ENCODE results near the gene CALU.

The CALU gene

GRCh38 chr7:128799451-128799850, 60.3 kb downstream of the CALU start:
- H3K4me3 ChIP-seq (ENCODE audit: low read depth in 1 of 2, low read length in 2 of 2), result no peak overlapping the region
- no peaks in the 10 kb centered on the region for H3K9me3 ChIP-seq (ENCODE audit: insufficient read depth, low read length, severe bottlenecking)
- ATAC-seq (ENCODE audit: insufficient read depth, low read depth) (no peak), DNase-seq (no peak)
- H3K36me3 ChIP-seq (ENCODE audit: insufficient read depth, low read length), result peaks cover 23% of the 10 kb centered on the region; the same call in 1 of the 2 replicates
- H3K79me2 ChIP-seq (ENCODE audit: insufficient read depth, low read length), result no peaks in the 10 kb centered on the region
- no peaks in the 10 kb centered on the region for H3K27me3 ChIP-seq (ENCODE audit: insufficient read depth, low read length, poor library complexity)
- no peak overlapping the region for H2AFZ ChIP-seq (ENCODE audit: low read depth, low read length)
- TF ChIP-seq, protein P1, sequence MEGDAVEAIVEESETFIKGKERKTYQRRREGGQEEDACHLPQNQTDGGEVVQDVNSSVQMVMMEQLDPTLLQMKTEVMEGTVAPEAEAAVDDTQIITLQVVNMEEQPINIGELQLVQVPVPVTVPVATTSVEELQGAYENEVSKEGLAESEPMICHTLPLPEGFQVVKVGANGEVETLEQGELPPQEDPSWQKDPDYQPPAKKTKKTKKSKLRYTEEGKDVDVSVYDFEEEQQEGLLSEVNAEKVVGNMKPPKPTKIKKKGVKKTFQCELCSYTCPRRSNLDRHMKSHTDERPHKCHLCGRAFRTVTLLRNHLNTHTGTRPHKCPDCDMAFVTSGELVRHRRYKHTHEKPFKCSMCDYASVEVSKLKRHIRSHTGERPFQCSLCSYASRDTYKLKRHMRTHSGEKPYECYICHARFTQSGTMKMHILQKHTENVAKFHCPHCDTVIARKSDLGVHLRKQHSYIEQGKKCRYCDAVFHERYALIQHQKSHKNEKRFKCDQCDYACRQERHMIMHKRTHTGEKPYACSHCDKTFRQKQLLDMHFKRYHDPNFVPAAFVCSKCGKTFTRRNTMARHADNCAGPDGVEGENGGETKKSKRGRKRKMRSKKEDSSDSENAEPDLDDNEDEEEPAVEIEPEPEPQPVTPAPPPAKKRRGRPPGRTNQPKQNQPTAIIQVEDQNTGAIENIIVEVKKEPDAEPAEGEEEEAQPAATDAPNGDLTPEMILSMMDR (IDR thresholded peaks at IDR 0.05; ENCODE audit: borderline replicate concordance, extremely low read depth, low read length, poor library complexity, severe bottlenecking), result no peak
- no peak for TF ChIP-seq EZH2 (IDR thresholded peaks at IDR 0.05; ENCODE audit: borderline replicate concordance, low read depth, low read length, severe bottlenecking)
- no peak overlapping the region for H3K4me2 ChIP-seq (ENCODE audit: insufficient read depth, low read length)
- H3K27ac ChIP-seq (ENCODE audit: low read length), result no peak overlapping the region
- H3K4me1 ChIP-seq (ENCODE audit: insufficient read depth, low read length), result no peaks in the 10 kb centered on the region
- H3K9ac ChIP-seq (ENCODE audit: low read depth, low read length), result no peak overlapping the region
- H4K20me1 ChIP-seq (ENCODE audit: insufficient read depth, low read length), result no peaks in the 10 kb centered on the region

DNA sequence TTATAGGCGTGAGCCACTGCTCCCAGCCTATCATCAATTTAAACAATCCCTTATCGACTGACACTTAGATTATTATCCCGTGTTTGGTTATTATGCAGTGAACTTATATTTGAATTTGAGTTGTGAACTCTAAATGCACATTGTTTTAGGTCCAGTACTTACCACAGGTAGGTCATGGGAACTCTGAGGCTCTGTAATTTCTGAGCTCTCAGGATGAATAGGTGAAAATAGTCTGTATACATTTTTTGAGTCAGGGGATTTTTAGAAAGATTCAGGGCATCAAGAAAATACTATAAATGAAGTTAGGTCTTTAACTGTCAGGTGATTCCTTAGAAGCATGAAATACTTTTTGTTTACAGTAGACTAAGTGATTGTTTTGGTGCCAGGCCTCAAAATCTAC, 61.4 kb downstream of the CALU start:
- Histone ChIP-seq H3K79me2 (ENCODE audit: insufficient read depth, low read length) (no peaks in the 10 kb centered on the region), H3K4me2 (ENCODE audit: insufficient read depth, low read length) (no peak overlapping the region), H3K27ac (ENCODE audit: low read length) (no peak overlapping the region), H3K9me3 (ENCODE audit: insufficient read depth, low read length, severe bottlenecking) (no peaks in the 10 kb centered on the region), H3K27me3 (ENCODE audit: insufficient read depth, low read length, poor library complexity) (no peaks in the 10 kb centered on the region), H3K4me1 (ENCODE audit: insufficient read depth, low read length) (no peaks in the 10 kb centered on the region), H2AFZ (ENCODE audit: low read depth, low read length) (no peak overlapping the region), H4K20me1 (ENCODE audit: insufficient read depth, low read length) (no peaks in the 10 kb centered on the region), H3K4me3 (ENCODE audit: low read depth in 1 of 2, low read length in 2 of 2) (no peak overlapping the region), H3K9ac (ENCODE audit: low read depth, low read length) (no peak overlapping the region), H3K36me3 (ENCODE audit: insufficient read depth, low read length) (peaks cover 27% of the 10 kb centered on the region; the same call in 1 of the 2 replicates)
- ATAC-seq (ENCODE audit: insufficient read depth, low read depth) (no peak), DNase-seq (no peak)
- TF ChIP-seq EZH2 (IDR thresholded peaks at IDR 0.05; ENCODE audit: borderline replicate concordance, low read depth, low read length, severe bottlenecking), result no peak
- TF ChIP-seq, protein P1 (IDR thresholded peaks at IDR 0.05; ENCODE audit: borderline replicate concordance, extremely low read depth, low read length, poor library complexity, severe bottlenecking), result no peak

- Histone ChIP-seq H3K4me2 (ENCODE audit: insufficient read depth, low read length) (no peak overlapping the region), H3K9me3 (ENCODE audit: insufficient read depth, low read length, severe bottlenecking) (no peaks in the 10 kb centered on the region), H2AFZ (ENCODE audit: low read depth, low read length) (no peak overlapping the region), H3K4me1 (ENCODE audit: insufficient read depth, low read length) (no peaks in the 10 kb centered on the region), H3K79me2 (ENCODE audit: insufficient read depth, low read length) (no peaks in the 10 kb centered on the region), H3K36me3 (ENCODE audit: insufficient read depth, low read length) (peaks cover 32% of the 10 kb centered on the region), H3K27ac (ENCODE audit: low read length) (no peak overlapping the region), H3K27me3 (ENCODE audit: insufficient read depth, low read length, poor library complexity) (no peaks in the 10 kb centered on the region), H3K4me3 (ENCODE audit: low read depth in 1 of 2, low read length in 2 of 2) (no peak overlapping the region), H3K9ac (ENCODE audit: low read depth, low read length) (no peak overlapping the region), H4K20me1 (ENCODE audit: insufficient read depth, low read length) (no peaks in the 10 kb centered on the region)
- DNase-seq, result no peak
- no peak for TF ChIP-seq EZH2 (IDR thresholded peaks at IDR 0.05; ENCODE audit: borderline replicate concordance, low read depth, low read length, severe bottlenecking)
- TF ChIP-seq, protein P1 (IDR thresholded peaks at IDR 0.05; ENCODE audit: borderline replicate concordance, extremely low read depth, low read length, poor library complexity, severe bottlenecking), result no peak
- no peak for ATAC-seq (ENCODE audit: insufficient read depth, low read depth)
Measured at GRCh38 chr7:128801003-128801402, 61.8 kb downstream of the CALU start.
